Heart left ventricle (tissue), 13 donors: ENCODE results near the gene B4GALNT3.
"Not testable (repeated sequence)": the region's sequence is repeated elsewhere in the genome, so short reads cannot be mapped to it uniquely, and the experiment has no call there.

ENCODE experiments used
- POLR2A ChIP-seq, 2 donors: fragments of 450-650 bp; IDR thresholded peaks; one replicate each; pipeline ENCODE4 v1.6.1; 2017; ENCODE audit warnings: antibody characterized with exemption in 2 of 2, mild to moderate bottlenecking in 2 of 2, moderate library complexity in 2 of 2
- TF ChIP-seq, protein P1 (sequence below), 12 donors: fragments of 200-600 bp; sonication (generic) in 4 of 12; IDR thresholded peaks; one replicate each; pipeline versions ENCODE4 v1.5.0 to v1.8.0; 2018 to 2022; ENCODE audit warnings: antibody characterized with exemption in 12 of 12, mild to moderate bottlenecking in 5 of 12
- donor health status: ischemic (EF 13 %, LVEDD 7.1; RV severe dilation, severe dysfunction).
- donor health status: DM: no; HTN: yes; CAD: no.
- donor health status: DM: no; HTN: no; CAD: no.
- donor health status: ischemic (EF 25% LVEDD 6.9; RV normal size, moderate dysfunction).
- donor health status: ischemic (EF 25% LVEDD 5.7; RV mildly dilated, moderate dysfunction).
- donor health status: ischemic (EF 35%, LVEDD 5.7; RV mildly dilated, moderate dysfunction).
- donor health status: nonischemic (EF 11% LVEDD 7.7; RV severe dilation, severe dysfunction).
- donor health status: DM: yes; HTN: yes; CAD: no.
- donor health status: PGD.
- donor health status: ischemic (EF 29% LVEDD 5.4; RV normal size, mild dysfunction).
- donor health status: nonischemic (EF 23%, LVEDD 6.1; RV moderate dilation, normal function).

DNA sequence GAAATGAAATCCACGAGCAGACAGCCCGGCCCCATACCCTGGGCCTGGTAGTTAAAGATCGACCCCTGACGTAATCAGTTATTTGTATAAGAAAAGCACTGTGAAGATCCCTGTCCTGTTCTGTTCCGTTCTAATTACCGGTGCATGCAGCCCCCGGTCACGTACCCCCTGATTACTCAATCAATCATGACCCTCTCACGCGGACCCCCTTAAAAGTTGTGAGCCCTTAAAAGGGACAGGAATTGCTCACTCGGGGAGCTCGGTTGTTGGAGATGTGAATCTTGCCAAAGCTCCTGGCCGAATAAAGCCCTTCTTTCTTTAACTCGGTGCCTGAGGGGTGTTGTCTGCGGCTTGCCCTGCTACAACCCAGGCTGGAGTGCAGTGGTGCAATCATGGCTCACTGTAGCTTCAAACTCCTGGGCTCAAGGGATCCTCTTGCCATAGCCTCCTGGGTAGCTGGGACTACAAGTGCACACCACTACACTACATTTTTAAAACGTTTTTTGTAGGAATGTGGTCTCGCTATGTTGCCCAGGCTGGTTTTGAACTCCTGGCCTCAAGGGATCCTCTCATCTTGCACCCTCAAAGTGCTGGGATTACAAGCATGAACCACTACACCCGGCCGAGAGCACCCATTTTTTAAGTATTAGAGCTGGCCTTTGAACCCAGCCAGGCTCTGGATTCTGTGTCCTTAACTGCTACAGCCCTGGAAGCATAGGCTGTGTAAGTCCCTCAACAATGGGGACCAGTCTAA, 118.4 kb downstream of the B4GALNT3 start:
- TF ChIP-seq POLR2A (IDR thresholded peaks at IDR 0.05), result not testable (repeated sequence)
- TF ChIP-seq, protein P1, sequence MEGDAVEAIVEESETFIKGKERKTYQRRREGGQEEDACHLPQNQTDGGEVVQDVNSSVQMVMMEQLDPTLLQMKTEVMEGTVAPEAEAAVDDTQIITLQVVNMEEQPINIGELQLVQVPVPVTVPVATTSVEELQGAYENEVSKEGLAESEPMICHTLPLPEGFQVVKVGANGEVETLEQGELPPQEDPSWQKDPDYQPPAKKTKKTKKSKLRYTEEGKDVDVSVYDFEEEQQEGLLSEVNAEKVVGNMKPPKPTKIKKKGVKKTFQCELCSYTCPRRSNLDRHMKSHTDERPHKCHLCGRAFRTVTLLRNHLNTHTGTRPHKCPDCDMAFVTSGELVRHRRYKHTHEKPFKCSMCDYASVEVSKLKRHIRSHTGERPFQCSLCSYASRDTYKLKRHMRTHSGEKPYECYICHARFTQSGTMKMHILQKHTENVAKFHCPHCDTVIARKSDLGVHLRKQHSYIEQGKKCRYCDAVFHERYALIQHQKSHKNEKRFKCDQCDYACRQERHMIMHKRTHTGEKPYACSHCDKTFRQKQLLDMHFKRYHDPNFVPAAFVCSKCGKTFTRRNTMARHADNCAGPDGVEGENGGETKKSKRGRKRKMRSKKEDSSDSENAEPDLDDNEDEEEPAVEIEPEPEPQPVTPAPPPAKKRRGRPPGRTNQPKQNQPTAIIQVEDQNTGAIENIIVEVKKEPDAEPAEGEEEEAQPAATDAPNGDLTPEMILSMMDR (IDR thresholded peaks at IDR 0.05), result not testable (repeated sequence)
